Endothelial cell of umbilical vein (primary cell): ENCODE data around the gene SCAMP4. TPM values are rescaled to one million over a fixed set of nuclear protein-coding genes. Genes with fewer than 3 reads are reported as not detected.

Source experiments
- BruUV-seq: library from RNA; stranded (reverse); fragments of 400-500 nt; replicated peaks from 2 replicates; lab custom pipeline; 2021; lab: Mats Ljungman, UMichigan
- CTCF ChIA-PET: fragments of 300-600, 350-600 bp; sonication (Branson Sonifier 250); formaldehyde crosslinking; loops from one replicate; lab custom pipeline; 2021; ENCODE audit warnings: antibody characterized with exemption, inconsistent platforms; lab: Charles Lee
- POLR2A ChIA-PET: fragments of 300-600, 350-600 bp; sonication (Branson Sonifier 250); formaldehyde crosslinking; loops from one replicate; lab custom pipeline; 2021; ENCODE audit warnings: antibody characterized with exemption, inconsistent platforms; lab: Charles Lee
- DNase-seq: peaks from one replicate; pipeline ENCODE4 v3.0.0-alpha.2; 2011; ENCODE audit warnings: low read depth, low spot score
- FAIRE-seq: peaks from 2 replicates; lab custom pipeline; 2011; peaks lifted over from hg19 to GRCh38; lab: Jason Lieb, UNC
- H2AFZ ChIP-seq: 2 replicates; pipeline ENCODE4 v1.6.0; 2012; ENCODE audit warnings: low read depth, low read length, control low read depth, inconsistent platforms
- H3K27ac ChIP-seq: 2 replicates; pipeline ENCODE4 v1.5.1; 2011; ENCODE audit warnings: low read depth, mild to moderate bottlenecking, control low read depth, low read length, moderate library complexity; ENCODE audit not compliant: insufficient read depth
- H3K27me3 ChIP-seq, 2 experiments: 2 replicates each; pipeline versions ENCODE4 v1.6.0 to v1.6.1; 2011; ENCODE audit warnings: low read length in 2 of 2, mixed read lengths in 1 of 2; ENCODE audit not compliant: control insufficient read depth in 2 of 2, insufficient read depth in 2 of 2
- H3K36me3 ChIP-seq, 2 experiments: 2 replicates in 1 of 2; 3 replicates in 1 of 2; pipeline ENCODE4 v1.5.1; 2011; ENCODE audit warnings: low read length in 2 of 2, mild to moderate bottlenecking in 1 of 2, moderate library complexity in 1 of 2; ENCODE audit not compliant: control insufficient read depth in 2 of 2, insufficient read depth in 2 of 2; ENCODE audit errors: extremely low read depth in 1 of 2
- H3K4me1 ChIP-seq: 3 replicates; pipeline ENCODE4 v1.5.1; 2011; ENCODE audit warnings: mild to moderate bottlenecking, low read length; ENCODE audit not compliant: control insufficient read depth, insufficient read depth; ENCODE audit errors: extremely low read depth
- H3K4me2 ChIP-seq: 2 replicates; pipeline ENCODE4 v1.6.1; 2011; ENCODE audit warnings: low read length, control low read depth, mixed read lengths; ENCODE audit not compliant: insufficient read depth
- H3K4me3 ChIP-seq, 3 experiments: fragments of 200-600 bp in 1 of 3; sonication (generic), shearing (Covaris generic) in 1 of 3; replicated peaks in 1 of 3; 2 replicates each; pipeline ENCODE4 v1.5.1; 2011 to 2016; ENCODE audit warnings: control low read depth in 3 of 3, low read length in 3 of 3, mild to moderate bottlenecking in 2 of 3, inconsistent platforms in 1 of 3, low read depth in 1 of 3, moderate library complexity in 1 of 3; ENCODE audit not compliant: insufficient read depth in 1 of 3
- H3K79me2 ChIP-seq: 2 replicates; pipeline ENCODE4 v1.6.0; 2012; ENCODE audit warnings: low read length, inconsistent platforms; ENCODE audit not compliant: control insufficient read depth, insufficient read depth
- H3K9ac ChIP-seq: replicated peaks from 2 replicates; pipeline ENCODE3; 2011; ENCODE audit warnings: low read length, control low read depth; ENCODE audit not compliant: insufficient read depth; ENCODE audit errors: extremely low read depth
- H3K9me1 ChIP-seq: replicated peaks from 3 replicates; pipeline ENCODE4 v1.6.0; 2011; ENCODE audit warnings: mild to moderate bottlenecking, low read length; ENCODE audit not compliant: control insufficient read depth, insufficient read depth; ENCODE audit errors: extremely low read depth
- H3K9me3 ChIP-seq: replicated peaks from 2 replicates; pipeline ENCODE4 v1.5.1; 2012; ENCODE audit warnings: low read length, inconsistent platforms; ENCODE audit not compliant: control insufficient read depth, insufficient read depth
- H4K20me1 ChIP-seq: replicated peaks from 2 replicates; pipeline ENCODE3; 2011; ENCODE audit warnings: mild to moderate bottlenecking, low read length; ENCODE audit not compliant: control insufficient read depth, insufficient read depth; ENCODE audit errors: extremely low read depth
- EZH2 ChIP-seq: IDR thresholded peaks from 2 replicates; pipeline ENCODE4 v1.6.1; 2012; ENCODE audit warnings: borderline replicate concordance, low read depth, mild to moderate bottlenecking, moderate library complexity, low read length, inconsistent platforms; ENCODE audit not compliant: severe bottlenecking
- FOS ChIP-seq: IDR thresholded peaks from 2 replicates; pipeline ENCODE4 v1.6.1; 2011; ENCODE audit warnings: mild to moderate bottlenecking, low read length, moderate library complexity, borderline replicate concordance; ENCODE audit not compliant: insufficient read depth
- GATA2 ChIP-seq: IDR thresholded peaks from 2 replicates; pipeline ENCODE4 v1.7.0; 2011; ENCODE audit warnings: low read depth, mild to moderate bottlenecking, moderate library complexity, mixed read lengths, low read length; ENCODE audit not compliant: insufficient read length, insufficient read depth
- JUN ChIP-seq: IDR thresholded peaks from 2 replicates; pipeline ENCODE4 v1.6.1; 2011; ENCODE audit warnings: borderline replicate concordance, low read depth; ENCODE audit not compliant: insufficient read length, insufficient read depth
- MYC ChIP-seq: IDR thresholded peaks from one replicate; pipeline ENCODE4 v1.6.1; 2011; ENCODE audit warnings: mild to moderate bottlenecking, low read depth, low read length
- POLR2A ChIP-seq: IDR thresholded peaks from 2 replicates; pipeline ENCODE4 v1.6.1; 2012; ENCODE audit warnings: low read depth, mild to moderate bottlenecking, control low read depth, low read length
- POLR2AphosphoS5 ChIP-seq: IDR thresholded peaks from 2 replicates; pipeline ENCODE4 v1.6.1; 2012; ENCODE audit warnings: low read depth, mild to moderate bottlenecking, control low read depth, low read length, moderate library complexity; ENCODE audit not compliant: insufficient read depth
- dilution Hi-C: fragments of 300-500 bp; cut with MboI; formaldehyde crosslinking; loops from one replicate; pipeline ENCODE4 v1.15.0; 2019; ENCODE audit warnings: low sequenced_read_pairs; ENCODE audit not compliant: extremely low pct_ligation_motif_present
- intact Hi-C: fragments of 100-400 bp; cut with micrococcal nuclease; formaldehyde crosslinking; loops from one replicate; pipeline ENCODE4 v1.10.0; 2022
- polyA plus RNA-seq, 4 experiments: library from polyadenylated mRNA; depleted of rRNA in 3 of 4; stranded (reverse) in 3 of 4; unstranded in 1 of 4; fragments of >200 nt; gene quantifications; 2 replicates each; pipeline versions ENCODE4 v1.2.1 to v1.2.3, GENCODE V29; 2011 to 2012; ENCODE audit warnings: missing spikeins in 1 of 4
- total RNA-seq: library from RNA; stranded (reverse); gene quantifications from 2 replicates; pipeline ENCODE4 v1.2.3, GENCODE V29; 2021
- TF ChIP-seq, protein P1 (sequence below): IDR thresholded peaks from 2 replicates; pipeline ENCODE4 v1.6.1; 2011; ENCODE audit not compliant: insufficient read depth, insufficient read length
- TF ChIP-seq, protein P2 (sequence below), 2 donors: IDR thresholded peaks; 1 replicate in 1 of 2; 2 replicates in 1 of 2; pipeline ENCODE4 v1.5.1; 2011; ENCODE audit warnings: low read length in 2 of 2, mild to moderate bottlenecking in 2 of 2, moderate library complexity in 2 of 2, control low read depth in 1 of 2, inconsistent platforms in 1 of 2, low read depth in 1 of 2; ENCODE audit not compliant: insufficient read depth in 1 of 2; ENCODE audit errors: extremely low read depth in 1 of 2

SCAMP4 gene
- total and polyA plus RNA-seq, 2 donors (not counting 3 experiments of a cell fraction or from before 2014, with no cell fraction given): 24.4 to 68.2 TPM

- no peaks in the 10 kb centered on the region for H3K36me3 ChIP-seq
- ChIA-PET CTCF (interaction anchor here (0.7 to 1.0 kb wide), 2 partner anchors 37 to 66 kb away, joined by 3 to 4 read pairs; no protein-coding TSS in a partner anchor), POLR2A (no interaction called here)
- TF ChIP-seq GATA2 (no peak), POLR2AphosphoS5 (no peak), MYC (no peak), JUN (no peak), EZH2 (no peak), FOS (no peak), POLR2A (no peak)
- TF ChIP-seq, protein P1, sequence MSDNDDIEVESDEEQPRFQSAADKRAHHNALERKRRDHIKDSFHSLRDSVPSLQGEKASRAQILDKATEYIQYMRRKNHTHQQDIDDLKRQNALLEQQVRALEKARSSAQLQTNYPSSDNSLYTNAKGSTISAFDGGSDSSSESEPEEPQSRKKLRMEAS: no peak
- TF ChIP-seq, protein P2, sequence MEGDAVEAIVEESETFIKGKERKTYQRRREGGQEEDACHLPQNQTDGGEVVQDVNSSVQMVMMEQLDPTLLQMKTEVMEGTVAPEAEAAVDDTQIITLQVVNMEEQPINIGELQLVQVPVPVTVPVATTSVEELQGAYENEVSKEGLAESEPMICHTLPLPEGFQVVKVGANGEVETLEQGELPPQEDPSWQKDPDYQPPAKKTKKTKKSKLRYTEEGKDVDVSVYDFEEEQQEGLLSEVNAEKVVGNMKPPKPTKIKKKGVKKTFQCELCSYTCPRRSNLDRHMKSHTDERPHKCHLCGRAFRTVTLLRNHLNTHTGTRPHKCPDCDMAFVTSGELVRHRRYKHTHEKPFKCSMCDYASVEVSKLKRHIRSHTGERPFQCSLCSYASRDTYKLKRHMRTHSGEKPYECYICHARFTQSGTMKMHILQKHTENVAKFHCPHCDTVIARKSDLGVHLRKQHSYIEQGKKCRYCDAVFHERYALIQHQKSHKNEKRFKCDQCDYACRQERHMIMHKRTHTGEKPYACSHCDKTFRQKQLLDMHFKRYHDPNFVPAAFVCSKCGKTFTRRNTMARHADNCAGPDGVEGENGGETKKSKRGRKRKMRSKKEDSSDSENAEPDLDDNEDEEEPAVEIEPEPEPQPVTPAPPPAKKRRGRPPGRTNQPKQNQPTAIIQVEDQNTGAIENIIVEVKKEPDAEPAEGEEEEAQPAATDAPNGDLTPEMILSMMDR (IDR thresholded peaks at IDR 0.05; ENCODE audit: extremely low read depth in 1 of 2, insufficient read depth in 1 of 2, low read depth in 1 of 2, low read length in 2 of 2): no peak
- H3K4me1 ChIP-seq: peaks cover 4% of the 10 kb centered on the region
- H3K9ac ChIP-seq: no peak overlapping the region
- dilution Hi-C loops: no loop called here
- H3K27ac ChIP-seq: no peak overlapping the region
- no peak overlapping the region for H3K4me3 ChIP-seq
- H3K9me1 ChIP-seq: no peaks in the 10 kb centered on the region
- DNase-seq (no peak), FAIRE-seq (no peak)
- no peak overlapping the region for H2AFZ ChIP-seq
- no peaks in the 10 kb centered on the region for H3K27me3 ChIP-seq
- no peaks in the 10 kb centered on the region for H3K9me3 ChIP-seq
- H4K20me1 ChIP-seq: no peaks in the 10 kb centered on the region
- intact Hi-C loops: no loop called here
- no peak overlapping the region for H3K4me2 ChIP-seq
- BruUV-seq: no TSS peak
- H3K79me2 ChIP-seq: peaks cover 11% of the 10 kb centered on the region
These were observed 3.2 kb upstream of the SCAMP4 start for GRCh38 chr19:1901940-1902404.
